Thyroid gland (tissue), 4 donors: ENCODE data around the gene SUGCT. TPM values are rescaled to one million over a fixed set of nuclear protein-coding genes. Genes with fewer than 3 reads are reported as not detected.

Source experiments
- DNase-seq, 2 donors: peaks; one replicate each; pipeline ENCODE4 v3.0.0-alpha.2; 2019
- H3K27ac ChIP-seq, 3 donors: fragments of 200-600 bp; sonication (generic); 1 replicate in 2 of 3; 2 replicates in 1 of 3; pipeline ENCODE4 v1.5.1; 2016 to 2019; ENCODE audit warnings: mild to moderate bottlenecking in 1 of 3, moderate library complexity in 1 of 3
- H3K27me3 ChIP-seq: fragments of 200-600 bp; sonication (generic); one replicate; pipeline ENCODE4 v1.5.1; 2019
- H3K36me3 ChIP-seq, 2 donors: fragments of 200-600 bp; sonication (generic); one replicate each; pipeline ENCODE4 v1.5.1; 2016 to 2019
- H3K4me1 ChIP-seq, 2 donors: fragments of 200-600 bp; sonication (generic); one replicate each; pipeline ENCODE4 v1.5.1; 2017 to 2019
- H3K4me3 ChIP-seq, 3 donors: fragments of 200-600 bp; sonication (generic); replicated peaks in 1 of 3; 1 replicate in 2 of 3; 2 replicates in 1 of 3; pipeline ENCODE4 v1.5.1; 2016; ENCODE audit warnings: mild to moderate bottlenecking in 1 of 3
- H3K9me3 ChIP-seq: fragments of 200-600 bp; sonication (generic); one replicate; pipeline ENCODE4 v1.5.1; 2017
- CTCF ChIP-seq, 6 experiments: fragments of 200-600 bp in 3 of 6; fragments of 450-650 bp in 3 of 6; sonication (generic) in 3 of 6; IDR thresholded peaks; one replicate each; pipeline ENCODE4 v1.5.1; 2016 to 2019; ENCODE audit warnings: antibody characterized with exemption in 6 of 6, mild to moderate bottlenecking in 2 of 6, inconsistent platforms in 1 of 6, moderate library complexity in 1 of 6
- POLR2A ChIP-seq, 2 donors: fragments of 450-650 bp; IDR thresholded peaks; one replicate each; pipeline ENCODE4 v1.6.1; 2017; ENCODE audit warnings: antibody characterized with exemption in 2 of 2, mild to moderate bottlenecking in 2 of 2, moderate library complexity in 1 of 2
- WGBS, 2 donors: methylation state at CpG; one replicate each; pipeline ENCODE4 v1.1.5; 2017; 5-methylcytosine and 5-hydroxymethylcytosine counted together
- intact Hi-C: fragments of 100-400 bp; cut with DNase I; formaldehyde crosslinking; loops from one replicate; pipeline ENCODE4 v1.15.1; 2023
- total RNA-seq, 4 donors: library from RNA; depleted of rRNA; stranded (reverse); fragments of >200 nt; gene quantifications; one replicate each; pipeline ENCODE4 v1.2.3, GENCODE V29; 2016

SUGCT gene
- total RNA-seq, 4 donors from 2014 or later, result 1.3 to 15.2 (median 3.2) TPM

GRCh38 chr7:40717242-40717641, 582.4 kb downstream of the SUGCT start:
- WGBS, 2 donors, result 53 to 62% methylated on average over 9 of the region's 9 CpGs
- intact Hi-C loops, result no loop called here
- no peaks in the 10 kb centered on the region for H3K9me3 ChIP-seq
- no peaks in the 10 kb centered on the region for H3K36me3 ChIP-seq
- H3K27me3 ChIP-seq, result no peaks in the 10 kb centered on the region
- peaks cover 0 to 6% of the 10 kb centered on the region in 2 donors for H3K4me1 ChIP-seq
- H3K4me3 ChIP-seq, result no peak overlapping the region
- DNase-seq, result peak; percentile 12 to 41
- TF ChIP-seq POLR2A (IDR thresholded peaks at IDR 0.05) (no peak), CTCF (IDR thresholded peaks at IDR 0.05) (no peak)
- H3K27ac ChIP-seq, result no peak overlapping the region

DNA sequence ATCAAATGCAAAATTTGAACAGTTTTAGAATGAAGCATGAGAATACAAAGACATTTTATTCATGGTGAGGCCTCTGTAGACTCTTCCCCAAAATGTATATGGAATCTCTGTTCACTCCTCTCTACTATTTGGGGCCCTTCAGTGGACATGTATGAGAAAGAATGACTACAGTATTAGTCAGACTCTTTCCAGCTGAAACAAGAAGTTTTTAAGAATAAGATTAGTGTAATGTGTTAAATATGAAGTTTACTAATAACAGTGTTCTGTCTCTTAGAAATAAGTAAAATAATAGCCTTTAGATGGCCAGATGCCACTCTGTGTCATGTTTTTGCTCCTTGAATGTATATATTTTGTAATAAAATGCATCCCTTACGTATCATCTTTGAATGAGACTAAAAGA, 585.6 kb downstream of the SUGCT start:
- Histone ChIP-seq H3K36me3 (no peaks in the 10 kb centered on the region), H3K27me3 (no peaks in the 10 kb centered on the region), H3K9me3 (no peaks in the 10 kb centered on the region), H3K27ac (no peak overlapping the region), H3K4me3 (no peak overlapping the region), H3K4me1 (peaks cover 0 to 6% of the 10 kb centered on the region in 2 donors)
- WGBS, 2 donors, result 97% methylated on average over 1 of the region's 1 CpG
- TF ChIP-seq POLR2A (IDR thresholded peaks at IDR 0.05) (no peak), CTCF (IDR thresholded peaks at IDR 0.05) (no peak)
- no peak for DNase-seq
- intact Hi-C loops, result no loop called here

DNA sequence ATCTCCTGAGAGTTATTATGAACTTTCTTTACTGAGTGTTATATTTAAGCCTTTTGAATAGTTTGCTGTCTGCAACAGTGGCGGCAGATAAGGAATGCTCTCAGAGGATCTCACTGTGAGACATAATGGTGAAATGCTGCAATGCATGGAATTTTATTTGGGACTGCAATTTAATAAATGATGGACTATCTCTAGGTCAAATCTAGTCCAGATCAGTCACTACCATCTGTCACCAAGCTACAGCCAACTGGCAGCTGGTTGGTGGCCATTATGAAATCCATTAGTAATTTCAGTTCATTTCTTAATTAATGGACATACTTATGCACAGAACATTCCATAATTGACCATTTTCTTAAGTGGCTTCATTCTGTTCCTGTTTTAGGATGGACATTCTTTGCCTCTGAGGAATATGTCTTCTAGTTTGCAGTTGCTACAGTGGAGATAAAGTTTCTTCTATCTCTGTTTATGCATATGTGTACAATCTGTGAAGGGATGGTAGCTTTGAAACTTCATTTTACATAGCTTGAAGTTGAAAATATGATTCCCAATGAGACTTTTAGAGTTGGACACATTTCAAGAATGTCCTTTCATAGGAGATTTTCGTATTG, 586.6 kb downstream of the SUGCT start:
- intact Hi-C loops, result no loop called here
- WGBS, 2 donors, result 84 to 88% methylated on average over 2 of the region's 2 CpGs

DNA sequence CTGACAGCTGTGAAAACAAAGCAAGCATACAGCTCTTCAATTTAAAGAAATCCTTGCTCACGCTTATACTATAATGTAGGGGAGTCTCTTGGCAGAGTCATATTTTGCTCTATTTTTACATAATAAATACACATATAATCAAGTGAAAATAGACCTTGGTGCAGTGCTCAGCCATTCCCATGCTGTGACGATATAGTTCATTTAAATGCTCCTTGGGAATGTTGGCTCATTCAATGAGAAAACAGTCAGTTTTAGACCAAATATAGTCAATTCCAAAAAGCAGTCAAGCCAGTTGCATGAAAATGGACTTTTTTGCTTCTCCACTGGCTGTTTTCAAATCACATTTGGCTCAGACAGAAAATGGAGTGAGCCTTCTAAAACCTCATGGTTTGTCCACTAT, 587.4 kb downstream of the SUGCT start:
- 87 to 91% methylated on average over 2 of the region's 2 CpGs for WGBS, 2 donors
- H3K27ac ChIP-seq, result no peak overlapping the region

More for the DNA sequence above, 586.6 kb downstream of the SUGCT start:
- H3K36me3 ChIP-seq, result no peaks in the 10 kb centered on the region
- no peaks in the 10 kb centered on the region for H3K4me1 ChIP-seq
- H3K27ac ChIP-seq, result no peak overlapping the region
- no peak overlapping the region for H3K4me3 ChIP-seq
- DNase-seq, result no peak
- TF ChIP-seq CTCF (IDR thresholded peaks at IDR 0.05) (no peak), POLR2A (IDR thresholded peaks at IDR 0.05) (no peak)
- no peaks in the 10 kb centered on the region for H3K9me3 ChIP-seq
- no peaks in the 10 kb centered on the region for H3K27me3 ChIP-seq

More for the DNA sequence above, 587.4 kb downstream of the SUGCT start:
- intact Hi-C loops, result no loop called here
- peaks cover 0 to 4% of the 10 kb centered on the region in 2 donors for H3K4me1 ChIP-seq
- no peaks in the 10 kb centered on the region for H3K9me3 ChIP-seq
- no peak overlapping the region for H3K4me3 ChIP-seq
- TF ChIP-seq CTCF (IDR thresholded peaks at IDR 0.05), result no peak
- no peak for TF ChIP-seq POLR2A (IDR thresholded peaks at IDR 0.05)
- no peak for DNase-seq
- no peaks in the 10 kb centered on the region for H3K27me3 ChIP-seq
- H3K36me3 ChIP-seq, result no peaks in the 10 kb centered on the region
